ENCODE measurements around the gene NCAM1. TPM values are rescaled to one million over a fixed set of nuclear protein-coding genes. Genes with fewer than 3 reads are reported as not detected.

Gene NCAM1
- total RNA-seq, 6 experiments from 2014 or later, result 1.2 to 2.4 (median 1.8) TPM

DNA sequence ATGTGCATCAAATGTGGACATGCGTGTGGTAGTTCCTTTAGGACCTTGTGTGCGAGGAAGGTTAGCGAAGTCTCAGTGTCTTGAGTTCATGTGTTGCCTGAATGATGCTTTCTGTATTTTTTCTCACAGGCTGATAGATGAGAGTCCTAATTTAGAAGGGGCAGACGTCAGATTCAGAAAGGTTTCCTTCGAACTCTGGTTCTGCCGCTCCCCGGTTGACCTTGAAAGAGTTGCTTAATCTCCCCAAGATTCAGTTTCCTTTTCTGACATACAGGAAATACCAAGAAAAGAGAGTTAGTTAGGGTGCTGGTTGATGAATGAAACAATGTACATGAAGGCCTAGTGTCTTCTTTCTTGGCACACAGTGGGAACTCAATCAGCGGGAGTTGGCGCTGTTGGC is 317.3 kb downstream of the NCAM1 start:
- Histone ChIP-seq H3K27ac (no peak overlapping the region), H3K4me1 (no peaks in the 10 kb centered on the region), H3K9me3 (no peaks in the 10 kb centered on the region), H3K27me3 (no peaks in the 10 kb centered on the region), H3K36me3 (no peaks in the 10 kb centered on the region), H3K4me3 (no peak overlapping the region)
- TF ChIP-seq, protein P1, sequence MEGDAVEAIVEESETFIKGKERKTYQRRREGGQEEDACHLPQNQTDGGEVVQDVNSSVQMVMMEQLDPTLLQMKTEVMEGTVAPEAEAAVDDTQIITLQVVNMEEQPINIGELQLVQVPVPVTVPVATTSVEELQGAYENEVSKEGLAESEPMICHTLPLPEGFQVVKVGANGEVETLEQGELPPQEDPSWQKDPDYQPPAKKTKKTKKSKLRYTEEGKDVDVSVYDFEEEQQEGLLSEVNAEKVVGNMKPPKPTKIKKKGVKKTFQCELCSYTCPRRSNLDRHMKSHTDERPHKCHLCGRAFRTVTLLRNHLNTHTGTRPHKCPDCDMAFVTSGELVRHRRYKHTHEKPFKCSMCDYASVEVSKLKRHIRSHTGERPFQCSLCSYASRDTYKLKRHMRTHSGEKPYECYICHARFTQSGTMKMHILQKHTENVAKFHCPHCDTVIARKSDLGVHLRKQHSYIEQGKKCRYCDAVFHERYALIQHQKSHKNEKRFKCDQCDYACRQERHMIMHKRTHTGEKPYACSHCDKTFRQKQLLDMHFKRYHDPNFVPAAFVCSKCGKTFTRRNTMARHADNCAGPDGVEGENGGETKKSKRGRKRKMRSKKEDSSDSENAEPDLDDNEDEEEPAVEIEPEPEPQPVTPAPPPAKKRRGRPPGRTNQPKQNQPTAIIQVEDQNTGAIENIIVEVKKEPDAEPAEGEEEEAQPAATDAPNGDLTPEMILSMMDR (IDR thresholded peaks at IDR 0.05), result no peak
- no peak for TF ChIP-seq POLR2A (IDR thresholded peaks at IDR 0.05)
- DNase-seq, result no peak
- intact Hi-C loops (cut with DNase I), result no loop called here
- 81% methylated on average over 9 of the region's 9 CpGs for WGBS (ENCODE audit: insufficient coverage, low coverage, low lambda C conversion rate, missing lambda C conversion rate)
- no peak for ATAC-seq

DNA sequence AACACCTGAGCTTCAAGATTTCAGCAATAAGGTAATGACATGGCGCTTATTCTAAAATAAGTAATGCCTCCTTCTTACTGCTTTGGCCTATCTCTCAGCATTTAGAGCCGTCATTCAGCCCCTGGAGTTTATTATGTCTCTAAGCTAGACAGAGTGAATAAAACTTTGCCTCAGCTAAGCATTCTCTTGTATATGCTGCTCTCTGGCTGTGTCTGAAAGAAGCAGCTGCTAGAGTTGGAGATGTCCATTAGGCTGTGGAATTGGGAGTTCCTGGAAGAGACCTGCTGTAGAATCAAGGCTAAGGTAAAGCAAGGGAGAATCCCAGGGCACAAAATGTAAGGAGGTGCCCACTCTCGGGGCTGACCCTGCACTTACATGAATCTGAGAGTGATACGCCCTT is 317.7 kb downstream of the NCAM1 start:
- Histone ChIP-seq H3K9me3 (no peaks in the 10 kb centered on the region), H3K36me3 (no peaks in the 10 kb centered on the region), H3K27me3 (no peaks in the 10 kb centered on the region), H3K4me1 (no peaks in the 10 kb centered on the region), H3K27ac (no peak overlapping the region), H3K4me3 (no peak overlapping the region)
- intact Hi-C loops (cut with DNase I), result no loop called here
- WGBS (ENCODE audit: insufficient coverage, low coverage, low lambda C conversion rate, missing lambda C conversion rate), result 66% methylated on average over 2 of the region's 4 CpGs
- ATAC-seq, result no peak
- DNase-seq, result no peak
- TF ChIP-seq POLR2A (IDR thresholded peaks at IDR 0.05), result no peak
- TF ChIP-seq, protein P1 (IDR thresholded peaks at IDR 0.05), result no peak

DNA sequence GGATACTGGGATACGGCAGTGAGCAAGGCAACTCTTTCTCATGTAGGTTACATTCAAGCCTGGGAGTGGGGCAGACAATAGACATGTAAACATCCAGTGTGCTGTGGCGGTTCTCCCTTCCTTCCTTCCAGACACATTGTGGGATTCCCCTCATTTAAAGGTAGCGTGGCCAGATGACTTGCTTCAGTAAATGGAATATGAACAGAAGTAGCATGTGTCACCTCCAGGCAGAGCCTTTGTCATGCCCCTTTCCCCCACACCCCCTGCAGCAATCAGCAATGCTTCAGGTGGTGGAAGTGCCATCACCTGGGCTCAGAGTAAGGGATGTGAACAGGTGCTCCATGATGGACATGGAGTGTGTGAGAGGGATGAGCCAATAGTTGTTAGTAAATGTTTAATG is 318.4 kb downstream of the NCAM1 start:
- ATAC-seq (no peak), DNase-seq (no peak)
- Histone ChIP-seq H3K27ac (no peak overlapping the region), H3K4me3 (no peak overlapping the region), H3K9me3 (no peaks in the 10 kb centered on the region), H3K27me3 (no peaks in the 10 kb centered on the region), H3K4me1 (no peaks in the 10 kb centered on the region), H3K36me3 (no peaks in the 10 kb centered on the region)
- intact Hi-C loops (cut with DNase I), result no loop called here
- TF ChIP-seq, protein P1 (IDR thresholded peaks at IDR 0.05), result no peak
- 67% methylated on average over 1 of the region's 3 CpGs for WGBS (ENCODE audit: insufficient coverage, low coverage, low lambda C conversion rate, missing lambda C conversion rate)

- no peaks in the 10 kb centered on the region for H3K36me3 ChIP-seq
- DNase-seq (no peak), ATAC-seq (no peak)
- H3K9me3 ChIP-seq, result no peaks in the 10 kb centered on the region
- WGBS (ENCODE audit: insufficient coverage, low coverage, low lambda C conversion rate, missing lambda C conversion rate), result 91% methylated on average over 2 of the region's 2 CpGs
- H3K27ac ChIP-seq, result no peak overlapping the region
- H3K4me3 ChIP-seq, result no peak overlapping the region
- no peaks in the 10 kb centered on the region for H3K27me3 ChIP-seq
- no peaks in the 10 kb centered on the region for H3K4me1 ChIP-seq
- intact Hi-C loops (cut with DNase I), result no loop called here
- TF ChIP-seq POLR2A (IDR thresholded peaks at IDR 0.05), result no peak
- TF ChIP-seq, protein P1 (IDR thresholded peaks at IDR 0.05), result no peak
Observed at GRCh38 chr11:113281052-113281725, 320.0 kb downstream of the NCAM1 start.

Data from right lobe of liver (tissue), 6 donors.